GM10248 (cell line): Measurements from ENCODE around the gene PBX1.

Source experiments
- CTCF ChIA-PET: fragments of 300-600 bp; sonication (Branson Sonifier 250); formaldehyde crosslinking; extraction: SDS; loops from one replicate; lab custom pipeline; 2021; ENCODE audit warnings: antibody characterized with exemption; lab: Yijun Ruan, JAX
- POLR2A ChIA-PET: fragments of 350-650 bp; sonication (Branson Sonifier 250); formaldehyde crosslinking; extraction: SDS; loops from one replicate; lab custom pipeline; 2020; ENCODE audit warnings: antibody characterized with exemption; lab: Yijun Ruan, JAX
- DNase-seq: peaks from one replicate; pipeline ENCODE4 v3.0.0; 2012; ENCODE audit errors: extremely low spot score
- TF ChIP-seq, protein P1 (sequence below): IDR thresholded peaks from 2 replicates; pipeline ENCODE4 v1.5.1; 2012; ENCODE audit warnings: mild to moderate bottlenecking, low read depth; ENCODE audit errors: extremely low read depth, missing control alignments, control extremely low read depth

The PBX1 gene

DNA sequence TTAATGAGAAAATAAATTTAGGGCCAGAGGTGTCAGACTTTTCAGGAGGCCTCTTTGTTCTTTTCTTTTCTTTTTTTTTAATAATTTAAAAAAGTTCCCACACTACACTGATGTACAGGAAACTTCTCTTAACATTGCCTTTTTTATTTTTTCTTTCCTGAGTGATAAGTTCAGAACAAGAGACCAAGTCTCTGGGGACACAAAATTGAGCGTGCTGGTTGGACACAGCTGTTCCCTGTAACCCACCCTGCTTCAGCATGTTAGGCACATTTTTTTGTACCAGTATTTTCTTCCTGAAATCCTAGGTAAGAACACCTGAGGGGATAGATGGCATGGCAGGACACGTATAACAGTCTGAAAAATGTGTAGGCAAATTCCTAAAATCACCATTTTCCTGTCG is 50.1 kb downstream of the PBX1 start:
- no peak for DNase-seq
- TF ChIP-seq, protein P1, sequence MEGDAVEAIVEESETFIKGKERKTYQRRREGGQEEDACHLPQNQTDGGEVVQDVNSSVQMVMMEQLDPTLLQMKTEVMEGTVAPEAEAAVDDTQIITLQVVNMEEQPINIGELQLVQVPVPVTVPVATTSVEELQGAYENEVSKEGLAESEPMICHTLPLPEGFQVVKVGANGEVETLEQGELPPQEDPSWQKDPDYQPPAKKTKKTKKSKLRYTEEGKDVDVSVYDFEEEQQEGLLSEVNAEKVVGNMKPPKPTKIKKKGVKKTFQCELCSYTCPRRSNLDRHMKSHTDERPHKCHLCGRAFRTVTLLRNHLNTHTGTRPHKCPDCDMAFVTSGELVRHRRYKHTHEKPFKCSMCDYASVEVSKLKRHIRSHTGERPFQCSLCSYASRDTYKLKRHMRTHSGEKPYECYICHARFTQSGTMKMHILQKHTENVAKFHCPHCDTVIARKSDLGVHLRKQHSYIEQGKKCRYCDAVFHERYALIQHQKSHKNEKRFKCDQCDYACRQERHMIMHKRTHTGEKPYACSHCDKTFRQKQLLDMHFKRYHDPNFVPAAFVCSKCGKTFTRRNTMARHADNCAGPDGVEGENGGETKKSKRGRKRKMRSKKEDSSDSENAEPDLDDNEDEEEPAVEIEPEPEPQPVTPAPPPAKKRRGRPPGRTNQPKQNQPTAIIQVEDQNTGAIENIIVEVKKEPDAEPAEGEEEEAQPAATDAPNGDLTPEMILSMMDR, result no peak
- CTCF ChIA-PET, result no interaction called here
- POLR2A ChIA-PET, result no interaction called here

DNA sequence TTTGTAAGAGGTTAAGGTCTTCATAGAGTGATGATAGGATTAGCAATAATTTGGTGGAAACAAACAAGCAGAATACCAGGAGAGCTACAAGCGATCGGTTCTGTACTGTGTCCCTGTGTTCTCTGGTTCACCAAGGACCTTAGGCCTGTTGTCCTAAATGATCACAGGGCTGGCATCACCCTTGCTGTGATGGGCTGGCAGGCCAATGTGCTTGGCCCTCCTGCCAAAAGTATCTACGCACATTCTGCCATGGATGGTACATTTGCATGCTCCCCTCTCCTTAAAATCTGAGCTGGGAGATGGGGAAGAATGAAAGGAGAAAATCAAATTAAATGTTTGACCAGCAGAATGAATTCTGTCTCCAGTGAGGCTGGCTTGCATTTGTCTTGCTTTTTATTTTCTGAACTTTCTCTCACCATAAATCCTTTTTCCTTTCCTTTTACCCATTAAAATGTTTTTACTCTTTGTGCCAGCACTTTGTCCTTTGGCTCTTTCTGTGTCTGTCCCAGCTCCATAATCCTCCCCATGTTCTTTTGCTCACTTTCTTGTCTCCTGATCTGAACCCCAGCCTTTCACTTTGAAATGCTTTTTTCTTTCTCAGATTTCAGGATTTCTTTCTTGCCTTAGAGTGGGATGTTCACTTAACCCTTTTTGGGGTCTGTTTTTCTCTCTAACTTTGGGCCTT is 51.7 kb downstream of the PBX1 start:
- ChIA-PET CTCF (interaction anchor here (1.3 kb wide), 1 partner anchor 8 kb away, joined by 3 read pairs; no protein-coding TSS in a partner anchor), POLR2A (no interaction called here)
- no peak for DNase-seq
- TF ChIP-seq, protein P1, result no peak

DNA sequence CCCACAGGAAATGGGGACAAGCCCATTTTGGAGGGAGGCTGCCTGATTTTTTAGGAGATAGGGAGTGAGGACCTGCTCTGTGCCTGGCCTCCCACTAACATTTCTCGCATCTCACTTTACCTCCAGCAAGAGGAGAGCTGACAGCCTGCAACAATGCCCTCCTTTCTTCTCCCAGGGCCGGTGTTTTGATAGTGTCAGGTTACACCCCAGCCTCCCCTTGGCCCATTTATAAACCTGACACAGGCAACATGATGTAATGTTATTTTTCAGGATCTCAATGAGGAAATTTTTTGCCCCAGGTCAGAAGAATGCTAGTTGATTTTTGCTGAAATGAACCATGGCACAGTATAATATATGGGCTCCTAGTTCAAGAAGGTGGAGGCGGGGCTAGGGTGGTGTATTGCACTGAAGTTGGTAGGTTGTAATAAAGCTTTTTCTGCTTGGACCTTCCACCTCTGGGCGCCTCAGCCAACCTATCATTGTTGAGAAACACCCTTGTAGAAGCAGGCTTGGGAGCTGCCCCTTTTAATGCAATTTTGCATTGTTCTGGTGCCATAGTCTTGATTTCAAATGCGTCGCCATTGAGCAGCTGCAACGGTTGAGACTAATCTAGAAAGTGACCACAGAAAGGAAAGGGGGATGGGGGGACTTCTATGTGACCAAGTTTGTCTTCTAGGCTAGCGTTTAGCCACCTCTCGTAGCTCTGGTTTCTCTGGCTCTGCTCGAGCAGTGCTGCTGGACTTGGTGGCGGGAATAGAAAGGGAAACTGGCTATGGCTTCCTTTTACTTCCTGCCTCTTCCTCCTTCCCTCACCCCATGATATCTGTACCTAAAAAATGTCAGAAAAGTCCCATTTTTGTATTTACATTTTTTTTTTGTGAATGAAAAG is 53.0 kb downstream of the PBX1 start:
- POLR2A ChIA-PET, result no interaction called here
- TF ChIP-seq, protein P1, result no peak
- DNase-seq, result no peak
- CTCF ChIA-PET, result interaction anchor here (1.0 to 2.6 kb wide), 2 partner anchors 12 to 13 kb away, joined by 3 to 5 read pairs; no protein-coding TSS in a partner anchor

DNA sequence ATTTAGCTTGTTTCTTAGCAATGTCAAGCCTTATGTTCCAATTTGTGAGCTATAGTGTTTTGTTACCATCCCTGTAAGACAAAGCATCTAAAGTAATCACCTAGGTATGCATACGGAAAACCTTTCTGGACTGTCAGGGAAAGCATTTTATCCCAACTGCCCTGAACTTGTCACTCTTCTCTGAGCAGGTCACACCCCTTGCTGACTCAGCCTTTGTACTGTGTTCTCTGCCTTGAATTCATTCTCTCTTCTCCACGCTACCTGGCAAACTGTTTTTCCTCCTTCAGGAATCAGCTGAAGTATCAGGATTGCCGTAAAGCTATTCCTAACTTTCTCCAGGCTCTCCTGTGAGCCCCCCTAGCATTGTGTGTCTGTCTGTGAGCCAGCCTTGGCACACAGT is 54.2 kb downstream of the PBX1 start:
- ChIA-PET CTCF (interaction anchor here (1.2 to 2.6 kb wide), 2 partner anchors 11 to 12 kb away, joined by 4 to 5 read pairs; no protein-coding TSS in a partner anchor), POLR2A (no interaction called here)
- no peak for DNase-seq
- TF ChIP-seq, protein P1, result no peak

DNA sequence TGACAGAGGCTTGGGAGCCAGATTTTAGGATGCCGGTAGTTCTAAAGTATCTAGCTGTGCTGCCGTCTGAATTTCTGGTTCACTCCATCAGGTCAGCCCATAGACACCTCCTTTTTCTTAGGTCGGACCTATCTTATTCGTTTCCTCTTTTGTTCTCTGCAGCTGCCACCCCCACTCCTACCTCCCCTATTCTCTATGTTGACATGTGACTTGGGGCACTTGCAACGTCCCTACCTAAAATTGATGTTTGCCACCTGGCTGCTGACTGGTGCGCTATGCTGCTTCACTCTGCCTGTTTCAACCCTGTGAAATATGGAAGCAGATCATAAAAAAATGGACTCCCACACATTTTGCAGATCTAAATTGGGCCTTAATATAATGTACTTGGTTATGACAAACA is 55.3 kb downstream of the PBX1 start:
- ChIA-PET POLR2A (no interaction called here), CTCF (interaction anchor here (2.6 kb wide), 1 partner anchor 11 kb away, joined by 5 read pairs; no protein-coding TSS in a partner anchor)
- DNase-seq, result no peak
- TF ChIP-seq, protein P1, result no peak
